ENCODE data around the gene MPP4. TPM values are rescaled to one million over a fixed set of nuclear protein-coding genes. Genes with fewer than 3 reads are reported as not detected.

MPP4 gene
- total and polyA plus RNA-seq, 4 donors = 0.02 to 0.25 (median 0.07) TPM; not detected in 1

DNA sequence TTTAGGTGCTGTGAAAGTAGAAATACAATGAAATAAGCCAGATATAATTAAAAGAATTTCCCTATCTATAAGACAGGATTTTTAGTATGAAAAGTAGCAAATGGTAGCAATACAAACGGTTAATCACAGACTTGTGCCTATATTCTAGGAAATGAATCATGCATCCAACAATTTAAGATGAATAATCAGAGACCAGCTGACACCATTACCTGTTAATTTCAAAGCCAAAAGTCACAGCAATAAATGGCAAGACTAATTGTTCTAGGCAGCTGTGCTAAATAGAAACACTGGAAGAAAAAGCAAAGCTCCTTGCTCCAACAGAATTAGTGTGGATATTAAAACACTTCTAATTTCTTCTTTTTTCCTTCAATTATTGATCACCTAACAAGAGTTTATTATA is 35.1 kb upstream of the MPP4 start:
- 96% methylated on average over 1 of the region's 1 CpG for WGBS

DNA sequence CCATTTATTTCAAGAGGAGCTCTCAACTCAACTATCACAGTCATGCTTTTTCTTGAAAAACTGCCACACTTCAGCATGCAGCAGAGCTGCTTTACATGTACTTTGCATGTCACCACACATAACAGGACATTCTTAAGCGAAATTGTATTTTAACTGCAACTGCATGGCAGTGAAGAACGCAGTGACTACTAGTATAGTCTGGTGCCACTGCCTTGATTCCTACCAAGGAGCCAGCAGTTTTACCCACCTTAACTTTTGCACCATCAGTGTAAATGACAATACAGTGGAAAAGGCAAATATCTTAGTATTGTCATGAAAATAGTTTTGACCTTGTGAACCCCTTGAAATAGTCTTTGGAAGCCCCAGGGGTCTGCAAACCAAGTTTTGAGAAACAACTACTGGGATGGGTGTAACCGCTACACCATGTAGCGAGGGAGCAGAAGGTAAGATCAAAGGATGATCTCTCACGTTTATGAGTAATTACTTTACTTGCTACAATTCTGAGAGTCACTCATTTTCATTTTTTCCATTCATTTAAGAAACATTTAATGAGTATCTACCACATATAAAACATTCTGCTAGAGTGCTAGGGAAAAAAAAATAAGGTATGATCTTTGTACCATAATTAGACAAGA is 32.3 kb upstream of the MPP4 start:
- Histone ChIP-seq H3K9me3 (ENCODE audit: control insufficient read depth in 4 of 4, low read length in 3 of 4) (no peaks in the 10 kb centered on the region), H3K36me3 (ENCODE audit: control insufficient read depth in 4 of 4, insufficient read depth in 3 of 4, low read depth in 1 of 4, low read length in 3 of 4) (peaks cover 2 to 61% (median 45%) of the 10 kb centered on the region in 4 donors), H3K27ac (ENCODE audit: low read depth in 1 of 2, low read length in 2 of 2) (no peak overlapping the region), H3K27me3 (ENCODE audit: control insufficient read depth in 4 of 4, insufficient read depth in 4 of 4, low read length in 3 of 4) (no peaks in the 10 kb centered on the region), H3K4me1 (ENCODE audit: control insufficient read depth in 4 of 4, insufficient read depth in 4 of 4, low read length in 3 of 4) (no peaks in the 10 kb centered on the region), H3K4me3 (ENCODE audit: low read depth in 1 of 3, low read length in 3 of 3) (no peak overlapping the region), H3K9ac (ENCODE audit: low read depth in 1 of 2, low read length in 2 of 2) (no peak overlapping the region)
- 92% methylated on average over 5 of the region's 5 CpGs for WGBS
- TF ChIP-seq YY1 (IDR thresholded peaks at IDR 0.05) (no peak), SP1 (IDR thresholded peaks at IDR 0.05) (no peak)
- DNase-seq (ENCODE audit: low spot score) = no peak

More for the DNA sequence above, 35.1 kb upstream of the MPP4 start:
- no peak for DNase-seq (ENCODE audit: low spot score)
- peaks cover 2 to 51% (median 31%) of the 10 kb centered on the region in 4 donors for H3K36me3 ChIP-seq (ENCODE audit: control insufficient read depth in 4 of 4, insufficient read depth in 3 of 4, low read depth in 1 of 4, low read length in 3 of 4)
- H3K27me3 ChIP-seq (ENCODE audit: control insufficient read depth in 4 of 4, insufficient read depth in 4 of 4, low read length in 3 of 4) = no peaks in the 10 kb centered on the region
- TF ChIP-seq HNF4G (IDR thresholded peaks at IDR 0.05) (no peak), FOXA2 (IDR thresholded peaks at IDR 0.05) (no peak), HNF4A (conservative IDR thresholded peaks at IDR 0.05) (no peak)
- TF ChIP-seq, protein P1, sequence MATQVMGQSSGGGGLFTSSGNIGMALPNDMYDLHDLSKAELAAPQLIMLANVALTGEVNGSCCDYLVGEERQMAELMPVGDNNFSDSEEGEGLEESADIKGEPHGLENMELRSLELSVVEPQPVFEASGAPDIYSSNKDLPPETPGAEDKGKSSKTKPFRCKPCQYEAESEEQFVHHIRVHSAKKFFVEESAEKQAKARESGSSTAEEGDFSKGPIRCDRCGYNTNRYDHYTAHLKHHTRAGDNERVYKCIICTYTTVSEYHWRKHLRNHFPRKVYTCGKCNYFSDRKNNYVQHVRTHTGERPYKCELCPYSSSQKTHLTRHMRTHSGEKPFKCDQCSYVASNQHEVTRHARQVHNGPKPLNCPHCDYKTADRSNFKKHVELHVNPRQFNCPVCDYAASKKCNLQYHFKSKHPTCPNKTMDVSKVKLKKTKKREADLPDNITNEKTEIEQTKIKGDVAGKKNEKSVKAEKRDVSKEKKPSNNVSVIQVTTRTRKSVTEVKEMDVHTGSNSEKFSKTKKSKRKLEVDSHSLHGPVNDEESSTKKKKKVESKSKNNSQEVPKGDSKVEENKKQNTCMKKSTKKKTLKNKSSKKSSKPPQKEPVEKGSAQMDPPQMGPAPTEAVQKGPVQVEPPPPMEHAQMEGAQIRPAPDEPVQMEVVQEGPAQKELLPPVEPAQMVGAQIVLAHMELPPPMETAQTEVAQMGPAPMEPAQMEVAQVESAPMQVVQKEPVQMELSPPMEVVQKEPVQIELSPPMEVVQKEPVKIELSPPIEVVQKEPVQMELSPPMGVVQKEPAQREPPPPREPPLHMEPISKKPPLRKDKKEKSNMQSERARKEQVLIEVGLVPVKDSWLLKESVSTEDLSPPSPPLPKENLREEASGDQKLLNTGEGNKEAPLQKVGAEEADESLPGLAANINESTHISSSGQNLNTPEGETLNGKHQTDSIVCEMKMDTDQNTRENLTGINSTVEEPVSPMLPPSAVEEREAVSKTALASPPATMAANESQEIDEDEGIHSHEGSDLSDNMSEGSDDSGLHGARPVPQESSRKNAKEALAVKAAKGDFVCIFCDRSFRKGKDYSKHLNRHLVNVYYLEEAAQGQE (IDR thresholded peaks at IDR 0.05) = no peak
- TF ChIP-seq, protein P2, sequence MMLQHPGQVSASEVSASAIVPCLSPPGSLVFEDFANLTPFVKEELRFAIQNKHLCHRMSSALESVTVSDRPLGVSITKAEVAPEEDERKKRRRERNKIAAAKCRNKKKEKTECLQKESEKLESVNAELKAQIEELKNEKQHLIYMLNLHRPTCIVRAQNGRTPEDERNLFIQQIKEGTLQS (IDR thresholded peaks at IDR 0.05) = no peak
- TF ChIP-seq, protein P3, sequence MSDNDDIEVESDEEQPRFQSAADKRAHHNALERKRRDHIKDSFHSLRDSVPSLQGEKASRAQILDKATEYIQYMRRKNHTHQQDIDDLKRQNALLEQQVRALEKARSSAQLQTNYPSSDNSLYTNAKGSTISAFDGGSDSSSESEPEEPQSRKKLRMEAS (IDR thresholded peaks at IDR 0.05) = no peak
- TF ChIP-seq, protein P4, sequence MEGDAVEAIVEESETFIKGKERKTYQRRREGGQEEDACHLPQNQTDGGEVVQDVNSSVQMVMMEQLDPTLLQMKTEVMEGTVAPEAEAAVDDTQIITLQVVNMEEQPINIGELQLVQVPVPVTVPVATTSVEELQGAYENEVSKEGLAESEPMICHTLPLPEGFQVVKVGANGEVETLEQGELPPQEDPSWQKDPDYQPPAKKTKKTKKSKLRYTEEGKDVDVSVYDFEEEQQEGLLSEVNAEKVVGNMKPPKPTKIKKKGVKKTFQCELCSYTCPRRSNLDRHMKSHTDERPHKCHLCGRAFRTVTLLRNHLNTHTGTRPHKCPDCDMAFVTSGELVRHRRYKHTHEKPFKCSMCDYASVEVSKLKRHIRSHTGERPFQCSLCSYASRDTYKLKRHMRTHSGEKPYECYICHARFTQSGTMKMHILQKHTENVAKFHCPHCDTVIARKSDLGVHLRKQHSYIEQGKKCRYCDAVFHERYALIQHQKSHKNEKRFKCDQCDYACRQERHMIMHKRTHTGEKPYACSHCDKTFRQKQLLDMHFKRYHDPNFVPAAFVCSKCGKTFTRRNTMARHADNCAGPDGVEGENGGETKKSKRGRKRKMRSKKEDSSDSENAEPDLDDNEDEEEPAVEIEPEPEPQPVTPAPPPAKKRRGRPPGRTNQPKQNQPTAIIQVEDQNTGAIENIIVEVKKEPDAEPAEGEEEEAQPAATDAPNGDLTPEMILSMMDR (IDR thresholded peaks at IDR 0.05; ENCODE audit: low read depth, low read length, missing input control) = no peak
- H3K27ac ChIP-seq (ENCODE audit: low read depth in 1 of 2, low read length in 2 of 2) = no peak overlapping the region
- H3K9ac ChIP-seq (ENCODE audit: low read depth in 1 of 2, low read length in 2 of 2) = no peak overlapping the region
- no peaks in the 10 kb centered on the region for H3K4me1 ChIP-seq (ENCODE audit: control insufficient read depth in 4 of 4, insufficient read depth in 4 of 4, low read length in 3 of 4)
- H3K9me3 ChIP-seq (ENCODE audit: control insufficient read depth in 4 of 4, low read length in 3 of 4) = no peaks in the 10 kb centered on the region
- no peak overlapping the region for H3K4me3 ChIP-seq (ENCODE audit: low read depth in 1 of 3, low read length in 3 of 3)

DNA sequence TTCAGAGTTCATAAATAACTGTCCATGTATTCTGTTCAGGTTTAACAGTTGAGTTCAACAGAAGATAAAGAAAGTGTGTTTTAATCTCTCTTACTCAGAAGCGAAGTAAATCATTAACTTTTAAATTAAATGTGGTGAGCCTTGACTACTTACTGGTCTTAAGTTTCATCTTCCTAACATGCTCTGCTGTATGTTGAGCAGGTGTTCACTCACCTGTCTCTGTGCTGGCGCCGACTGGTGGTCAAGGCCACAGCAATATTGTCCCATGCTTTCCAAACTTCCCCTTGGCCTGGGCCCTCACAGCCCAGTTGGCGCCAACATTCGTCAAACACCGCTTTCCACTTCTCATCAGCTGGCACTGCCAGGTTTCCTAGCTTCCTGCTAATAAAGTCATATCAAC is 17.0 kb upstream of the MPP4 start:
- no peak overlapping the region for H3K9ac ChIP-seq (ENCODE audit: low read depth in 1 of 2, low read length in 2 of 2)

More for the DNA sequence above, 17.0 kb upstream of the MPP4 start:
- no peak overlapping the region for H3K4me3 ChIP-seq (ENCODE audit: low read depth in 1 of 3, low read length in 3 of 3)
- DNase-seq (ENCODE audit: low spot score) = no peak
- H3K4me1 ChIP-seq (ENCODE audit: control insufficient read depth in 4 of 4, insufficient read depth in 4 of 4, low read length in 3 of 4) = peaks cover 0 to 11% (median 3%) of the 10 kb centered on the region in 4 donors
- H3K9me3 ChIP-seq (ENCODE audit: control insufficient read depth in 4 of 4, low read length in 3 of 4) = no peaks in the 10 kb centered on the region
- no peaks in the 10 kb centered on the region for H3K27me3 ChIP-seq (ENCODE audit: control insufficient read depth in 4 of 4, insufficient read depth in 4 of 4, low read length in 3 of 4)
- peaks cover 8 to 47% (median 37%) of the 10 kb centered on the region in 4 donors for H3K36me3 ChIP-seq (ENCODE audit: control insufficient read depth in 4 of 4, insufficient read depth in 3 of 4, low read depth in 1 of 4, low read length in 3 of 4)
- 42% methylated on average over 6 of the region's 6 CpGs for WGBS
- H3K27ac ChIP-seq (ENCODE audit: low read depth in 1 of 2, low read length in 2 of 2) = no peak overlapping the region
- TF ChIP-seq RAD21 (IDR thresholded peaks at IDR 0.05) = peak; percentile 44 to 48
- TF ChIP-seq, protein P4 (IDR thresholded peaks at IDR 0.05; ENCODE audit: low read depth, low read length, missing input control) = peak; percentile 30
- peak in 1 of 2 donors; percentile 51 for TF ChIP-seq RXRA (IDR thresholded peaks at IDR 0.05)
- TF ChIP-seq, protein P3 (IDR thresholded peaks at IDR 0.05) = peak; percentile 50
- TF ChIP-seq HNF4A (conservative IDR thresholded peaks at IDR 0.05) = peak in 1 of 2 donors; percentile 49
- TF ChIP-seq YY1 (IDR thresholded peaks at IDR 0.05) = peak; percentile 22
- no peak for TF ChIP-seq EGR1 (IDR thresholded peaks at IDR 0.05; ENCODE audit: low read depth in 2 of 2)
- TF ChIP-seq, protein P2 (IDR thresholded peaks at IDR 0.05) = no peak
- TF ChIP-seq JUND (IDR thresholded peaks at IDR 0.05) = no peak

All from liver (tissue), 9 donors.